ENCODE measurements around the gene AKR7A3.

Gene AKR7A3

GRCh38 chr1:19254416-19254815 is 34.2 kb downstream of the AKR7A3 start:
- DNase-seq (ENCODE audit: low read depth, low spot score), result no peak

- peak; percentile 83 for DNase-seq (ENCODE audit: low read depth, low spot score)
Observed at GRCh38 chr1:19251305-19252196, 37.0 kb downstream of the AKR7A3 start, which contains the start of the genes EMC1 and MRTO4. Gene EMC1 (minus strand): TSS chr1:19251524. CDS start chr1:19251509, 15 bp downstream. Gene MRTO4 (plus strand): TSS chr1:19251805. CDS start chr1:19251836, 31 bp downstream.

DNA sequence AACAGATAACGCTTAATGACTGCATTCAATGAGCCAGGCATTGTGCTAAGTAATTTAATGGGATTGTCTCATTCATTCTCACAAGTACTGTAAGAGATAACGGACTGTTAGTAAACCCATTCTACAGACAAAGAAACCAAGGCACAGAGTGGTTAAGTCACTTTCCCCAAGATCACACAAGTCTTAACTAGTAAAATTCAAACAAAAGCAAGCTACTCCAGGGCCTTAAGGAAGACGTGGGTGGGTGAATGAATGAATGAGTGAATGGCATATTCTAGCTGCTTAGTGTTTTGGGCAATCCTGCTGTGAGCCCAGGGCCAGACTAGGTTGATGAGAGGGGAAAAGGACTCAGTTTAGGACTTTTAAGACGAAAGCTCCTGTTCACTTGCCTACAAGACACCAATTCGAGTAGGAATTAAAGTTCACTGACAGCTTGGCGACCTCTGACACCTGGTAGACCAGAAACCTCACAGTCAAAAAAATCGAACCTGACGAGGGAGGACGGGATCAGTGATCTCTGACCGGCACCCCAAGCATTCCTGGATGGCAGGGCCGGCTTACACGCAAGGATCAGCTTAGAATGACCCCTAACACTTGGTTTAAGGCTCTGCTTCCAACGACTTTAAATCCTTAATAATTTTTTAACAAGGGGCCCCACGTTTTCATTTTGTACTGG is 37.8 kb downstream of the AKR7A3 start:
- no peak for DNase-seq (ENCODE audit: low read depth, low spot score)

GRCh38 chr1:19240673-19241538 is 47.7 kb downstream of the AKR7A3 start:
- peak; percentile 39 for DNase-seq (ENCODE audit: low read depth, low spot score)

- DNase-seq (ENCODE audit: low read depth, low spot score), result no peak
Observed at GRCh38 chr1:19239876-19240275, 48.7 kb downstream of the AKR7A3 start.

- no peak for DNase-seq (ENCODE audit: low read depth, low spot score)
Observed at GRCh38 chr1:19234224-19234623, 54.3 kb downstream of the AKR7A3 start.

Data from activated CD4-positive, CD25-positive, alpha-beta regulatory T cell treated with anti-CD3 and anti-CD28 coated beads, Interleukin-2, amount 50 U/mL, for 16 hours (primary cell).